Esophagus squamous epithelium (tissue), 5 donors: ENCODE results near the gene RALB. TPM values are rescaled to one million over a fixed set of nuclear protein-coding genes. Genes with fewer than 3 reads are reported as not detected.
"Not testable (repeated sequence)": the region's sequence is repeated elsewhere in the genome, so short reads cannot be mapped to it uniquely, and the experiment has no call there.

Source experiments
- DNase-seq: peaks from one replicate; lab custom pipeline; 2025; lab: John Stamatoyannopoulos, UW
- H3K27ac ChIP-seq, 4 donors: fragments of 200-600 bp; sonication (generic); one replicate each; pipeline ENCODE4 v1.5.1; 2016 to 2019; ENCODE audit warnings: mild to moderate bottlenecking in 1 of 4
- H3K27me3 ChIP-seq, 4 donors: fragments of 200-600 bp; sonication (generic); 1 replicate in 3 of 4; 2 replicates in 1 of 4; pipeline versions ENCODE4 v1.5.1 to v1.6.0; 2017 to 2021; ENCODE audit warnings: antibody characterized with exemption in 1 of 4
- H3K36me3 ChIP-seq, 3 donors: fragments of 200-600 bp; sonication (generic); one replicate each; pipeline ENCODE4 v1.5.1; 2016 to 2019
- H3K4me1 ChIP-seq, 3 donors: fragments of 200-600 bp; sonication (generic); one replicate each; pipeline ENCODE4 v1.5.1; 2017 to 2019
- H3K4me3 ChIP-seq, 4 donors: fragments of 200-600 bp; sonication (generic); 1 replicate in 3 of 4; 2 replicates in 1 of 4; pipeline ENCODE4 v1.5.1; 2016 to 2019; ENCODE audit warnings: mild to moderate bottlenecking in 2 of 4, moderate library complexity in 1 of 4
- H3K9me3 ChIP-seq, 3 donors: fragments of 200-600 bp; sonication (generic); one replicate each; pipeline ENCODE4 v1.5.1; 2016 to 2019
- POLR2A ChIP-seq, 4 donors: fragments of 450-650 bp; IDR thresholded peaks; one replicate each; pipeline ENCODE4 v1.6.1; 2017; ENCODE audit warnings: antibody characterized with exemption in 4 of 4, mild to moderate bottlenecking in 4 of 4, moderate library complexity in 3 of 4
- WGBS, 2 donors: methylation state at CpG; one replicate each; pipeline ENCODE4 v1.1.5; 2018; 5-methylcytosine and 5-hydroxymethylcytosine counted together
- intact Hi-C: fragments of 100-400 bp; cut with DNase I; formaldehyde crosslinking; loops from one replicate; pipeline ENCODE4 v1.15.0; 2022
- total RNA-seq, 4 donors: library from RNA; depleted of rRNA; stranded (reverse); fragments of >200 nt; gene quantifications; one replicate each; pipeline ENCODE4 v1.1.0, GENCODE V29; 2016
- TF ChIP-seq, protein P1 (sequence below), 6 experiments: fragments of 450-650 bp in 4 of 6; fragments of 200-600 bp in 2 of 6; sonication (generic) in 2 of 6; IDR thresholded peaks; one replicate each; pipeline ENCODE4 v1.5.1; 2016 to 2019; ENCODE audit warnings: antibody characterized with exemption in 6 of 6, mild to moderate bottlenecking in 4 of 6, moderate library complexity in 4 of 6
- donor health status: DM: yes; HTN: yes; CAD: no.

Gene RALB
- total RNA-seq, 4 donors from 2014 or later = 50.2 to 99.2 (median 64.8) TPM

DNA sequence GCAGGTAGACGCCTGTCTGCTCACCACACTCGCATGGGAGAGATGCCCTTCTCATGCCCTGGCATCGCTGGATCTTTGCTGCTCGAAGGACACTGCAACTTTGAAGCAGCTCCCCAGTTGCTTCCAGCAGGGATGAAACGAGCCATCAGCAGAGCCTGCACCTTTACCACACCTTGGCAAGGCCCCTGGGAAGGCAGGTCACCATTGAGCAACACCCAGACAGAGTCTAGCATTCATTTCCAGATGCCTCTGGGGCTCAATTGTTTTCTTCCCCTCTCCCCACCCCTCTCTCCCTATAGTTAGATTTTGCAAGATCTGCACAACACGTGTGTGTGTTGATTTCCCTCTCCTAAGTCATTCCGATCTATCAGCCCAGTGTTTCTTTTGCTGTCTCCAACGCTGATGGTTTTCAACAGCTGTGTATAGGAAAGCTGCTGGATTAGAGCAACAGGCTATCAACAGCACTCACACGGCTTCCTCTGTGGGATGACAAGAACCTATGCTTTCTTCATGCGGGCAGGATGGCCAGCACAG, 67.7 kb downstream of the RALB start:
- no peak overlapping the region for H3K4me3 ChIP-seq
- H3K36me3 ChIP-seq = no peaks in the 10 kb centered on the region
- H3K27me3 ChIP-seq = peaks cover 0 to 37% (median 0%) of the 10 kb centered on the region in 4 donors
- H3K27ac ChIP-seq = no peak overlapping the region
- no peaks in the 10 kb centered on the region for H3K9me3 ChIP-seq
- intact Hi-C loops = no loop called here
- WGBS, 2 donors = 40 to 47% methylated on average over 8 to 9 of the region's 10 CpGs
- DNase-seq = no peak
- no peak for TF ChIP-seq POLR2A (IDR thresholded peaks at IDR 0.05)
- TF ChIP-seq, protein P1, sequence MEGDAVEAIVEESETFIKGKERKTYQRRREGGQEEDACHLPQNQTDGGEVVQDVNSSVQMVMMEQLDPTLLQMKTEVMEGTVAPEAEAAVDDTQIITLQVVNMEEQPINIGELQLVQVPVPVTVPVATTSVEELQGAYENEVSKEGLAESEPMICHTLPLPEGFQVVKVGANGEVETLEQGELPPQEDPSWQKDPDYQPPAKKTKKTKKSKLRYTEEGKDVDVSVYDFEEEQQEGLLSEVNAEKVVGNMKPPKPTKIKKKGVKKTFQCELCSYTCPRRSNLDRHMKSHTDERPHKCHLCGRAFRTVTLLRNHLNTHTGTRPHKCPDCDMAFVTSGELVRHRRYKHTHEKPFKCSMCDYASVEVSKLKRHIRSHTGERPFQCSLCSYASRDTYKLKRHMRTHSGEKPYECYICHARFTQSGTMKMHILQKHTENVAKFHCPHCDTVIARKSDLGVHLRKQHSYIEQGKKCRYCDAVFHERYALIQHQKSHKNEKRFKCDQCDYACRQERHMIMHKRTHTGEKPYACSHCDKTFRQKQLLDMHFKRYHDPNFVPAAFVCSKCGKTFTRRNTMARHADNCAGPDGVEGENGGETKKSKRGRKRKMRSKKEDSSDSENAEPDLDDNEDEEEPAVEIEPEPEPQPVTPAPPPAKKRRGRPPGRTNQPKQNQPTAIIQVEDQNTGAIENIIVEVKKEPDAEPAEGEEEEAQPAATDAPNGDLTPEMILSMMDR (IDR thresholded peaks at IDR 0.05) = no peak
- peaks cover 0 to 27% (median 9%) of the 10 kb centered on the region in 3 donors for H3K4me1 ChIP-seq

DNA sequence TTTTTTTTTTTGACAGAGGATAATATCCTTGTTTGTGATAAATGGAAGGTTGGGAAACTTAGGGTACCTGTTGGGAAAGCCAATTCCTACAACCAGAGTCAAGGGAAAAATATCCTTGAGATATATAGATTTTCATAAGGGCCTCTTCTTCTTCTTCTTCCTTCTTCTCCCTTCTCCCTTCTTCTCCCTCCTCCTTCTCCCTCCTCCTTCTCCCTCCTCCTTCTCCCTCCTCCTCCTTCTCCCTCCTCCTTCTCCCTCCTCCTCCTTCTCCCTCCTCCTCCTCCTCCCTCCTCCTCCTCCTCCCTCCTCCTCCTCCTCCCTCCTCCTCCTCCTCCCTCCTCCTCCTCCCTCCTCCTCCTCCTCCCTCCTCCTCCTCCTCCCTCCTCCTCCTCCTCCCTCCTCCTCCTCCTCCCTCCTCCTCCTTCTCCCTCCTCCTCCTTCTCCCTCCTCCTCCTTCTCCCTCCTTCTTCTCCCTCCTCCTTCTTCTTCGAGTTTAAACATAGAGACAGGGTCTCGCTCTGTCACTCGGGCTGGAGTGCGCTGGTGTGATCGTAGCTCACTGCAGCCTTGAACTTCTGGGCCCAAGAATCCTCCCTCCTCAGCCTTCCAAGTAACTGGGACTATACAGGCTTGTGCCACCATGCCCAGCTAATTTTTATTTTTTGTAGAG, 68.4 kb downstream of the RALB start:
- H3K9me3 ChIP-seq, H3K4me3 ChIP-seq, intact Hi-C loops, H3K36me3 ChIP-seq, H3K27ac ChIP-seq, DNase-seq: not testable (repeated sequence)
- 72 to 100% methylated on average over 2 to 5 of the region's 5 CpGs for WGBS, 2 donors
- H3K27me3 ChIP-seq = peaks cover 0 to 43% (median 0%) of the 10 kb centered on the region in 4 donors
- peaks cover 0 to 27% (median 9%) of the 10 kb centered on the region in 3 donors for H3K4me1 ChIP-seq

DNA sequence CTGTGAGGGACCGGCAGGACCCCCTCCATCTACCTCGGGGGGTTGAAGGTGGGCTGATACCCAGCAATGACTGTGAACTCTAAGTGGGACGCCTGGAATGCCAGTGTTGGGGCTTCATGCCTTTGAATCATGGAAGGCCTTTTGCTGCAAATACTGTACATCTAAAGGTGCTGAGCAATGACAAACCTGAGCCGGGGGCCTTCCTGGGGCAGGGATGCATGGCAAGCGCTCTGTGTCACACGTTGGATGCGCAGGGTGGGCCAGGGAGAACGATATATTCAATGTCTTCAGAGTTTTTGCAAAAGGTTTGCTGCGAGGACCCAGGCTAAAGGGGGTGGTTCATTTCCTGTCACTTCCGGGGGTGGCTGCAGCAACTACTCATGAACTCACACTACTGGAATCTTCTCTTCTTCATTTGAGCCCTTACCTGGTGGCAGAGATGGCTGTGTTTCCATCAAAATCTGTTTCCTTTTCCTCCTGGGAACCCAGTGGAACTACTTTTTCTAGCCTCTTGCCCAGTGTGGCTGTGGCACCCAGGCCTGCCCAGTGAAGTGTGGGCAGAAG, 69.2 kb downstream of the RALB start:
- intact Hi-C loops = no loop called here
- no peak for DNase-seq
- H3K36me3 ChIP-seq = no peaks in the 10 kb centered on the region
- TF ChIP-seq, protein P1 (IDR thresholded peaks at IDR 0.05) = no peak
- TF ChIP-seq POLR2A (IDR thresholded peaks at IDR 0.05) = no peak
- H3K4me1 ChIP-seq = peaks cover 0 to 27% (median 9%) of the 10 kb centered on the region in 3 donors
- H3K27ac ChIP-seq = no peak overlapping the region
- no peaks in the 10 kb centered on the region for H3K9me3 ChIP-seq
- 68 to 91% methylated on average over 2 to 8 of the region's 10 CpGs for WGBS, 2 donors
- H3K27me3 ChIP-seq = peaks cover 0 to 51% (median 0%) of the 10 kb centered on the region in 4 donors
- no peak overlapping the region for H3K4me3 ChIP-seq

DNA sequence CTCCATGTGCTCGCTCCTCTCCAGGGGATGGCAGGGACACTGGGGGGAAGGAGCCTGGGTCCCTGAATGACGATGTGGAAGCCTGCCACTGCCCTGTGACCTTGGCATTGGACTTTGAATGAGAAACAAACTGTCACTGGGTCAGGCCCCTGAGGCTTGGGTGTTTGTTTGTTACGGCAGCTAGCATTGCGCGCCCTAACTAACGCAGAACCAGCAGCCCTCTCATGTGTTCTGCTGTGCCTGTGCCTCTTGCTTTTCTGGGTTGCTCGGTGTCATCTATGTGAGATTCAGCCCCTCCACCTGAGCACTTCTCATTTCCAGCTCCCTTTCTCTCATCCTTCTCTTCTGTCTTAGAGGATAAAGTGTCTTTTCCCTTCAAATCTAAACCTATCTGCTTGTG, 69.7 kb downstream of the RALB start:
- Histone ChIP-seq H3K4me3 (no peak overlapping the region), H3K36me3 (no peaks in the 10 kb centered on the region), H3K9me3 (no peaks in the 10 kb centered on the region), H3K27me3 (peaks cover 0 to 56% (median 0%) of the 10 kb centered on the region in 4 donors), H3K4me1 (peaks cover 0 to 27% (median 9%) of the 10 kb centered on the region in 3 donors), H3K27ac (no peak overlapping the region)
- no peak for TF ChIP-seq POLR2A (IDR thresholded peaks at IDR 0.05)
- TF ChIP-seq, protein P1 (IDR thresholded peaks at IDR 0.05) = no peak
- no peak for DNase-seq
- intact Hi-C loops = no loop called here
- 94 to 98% methylated on average over 5 to 7 of the region's 7 CpGs for WGBS, 2 donors

DNA sequence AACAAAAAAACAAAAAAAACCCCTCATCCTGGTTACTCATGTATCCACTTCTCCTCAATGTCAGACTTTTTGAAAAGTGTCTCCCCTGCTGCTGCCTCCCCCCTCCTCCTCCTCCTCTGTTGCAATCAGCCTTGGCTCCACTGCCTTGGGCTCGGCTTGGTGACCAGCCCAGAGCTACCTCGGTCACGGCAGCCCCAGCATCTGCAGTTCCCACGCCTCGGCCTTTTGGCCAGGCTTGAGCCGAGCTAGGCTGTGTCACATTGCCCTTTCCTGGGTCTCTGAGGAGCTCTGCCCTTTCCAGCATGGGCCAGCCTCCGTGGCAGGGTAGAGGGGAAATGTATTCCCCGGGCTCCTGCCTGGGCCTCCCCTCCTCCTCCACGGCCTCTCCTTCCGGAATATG, 70.6 kb downstream of the RALB start:
- no peak for DNase-seq
- H3K27ac ChIP-seq = no peak overlapping the region
- no peak overlapping the region for H3K4me3 ChIP-seq
- 58 to 67% methylated on average over 6 to 9 of the region's 10 CpGs for WGBS, 2 donors
- H3K9me3 ChIP-seq = no peaks in the 10 kb centered on the region
- peaks cover 0 to 65% (median 0%) of the 10 kb centered on the region in 4 donors for H3K27me3 ChIP-seq
- intact Hi-C loops = no loop called here
- H3K4me1 ChIP-seq = peaks cover 0 to 27% (median 9%) of the 10 kb centered on the region in 3 donors
- no peaks in the 10 kb centered on the region for H3K36me3 ChIP-seq
- TF ChIP-seq, protein P1 (IDR thresholded peaks at IDR 0.05) = no peak
- TF ChIP-seq POLR2A (IDR thresholded peaks at IDR 0.05) = no peak
